ENCODE measurements around the gene KCNQ1.
"Not testable (repeated sequence)": the region's sequence is repeated elsewhere in the genome, so short reads cannot be mapped to it uniquely, and the experiment has no call there.

KCNQ1 gene

DNA sequence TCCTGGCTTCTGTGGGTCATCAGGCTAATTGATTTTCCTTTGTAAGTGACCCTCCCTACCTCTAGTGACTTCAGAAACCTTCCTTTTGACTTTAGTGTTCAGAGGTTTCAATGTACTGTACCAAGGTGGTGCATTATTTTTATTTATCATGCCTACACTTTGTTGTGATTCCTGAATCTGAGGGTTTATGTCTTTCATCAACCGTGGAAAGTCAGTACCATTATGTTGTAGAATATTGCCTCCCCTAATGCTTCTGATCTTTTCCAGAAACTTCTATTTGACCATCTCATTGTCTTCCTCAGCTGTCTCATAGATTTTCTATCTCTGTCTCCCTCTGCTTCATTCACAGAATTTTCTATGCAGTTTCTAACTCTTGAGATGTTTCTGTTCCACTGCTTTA is 149.5 kb downstream of the KCNQ1 start:
- DNase-seq (ENCODE audit: low read depth) = no peak

DNA sequence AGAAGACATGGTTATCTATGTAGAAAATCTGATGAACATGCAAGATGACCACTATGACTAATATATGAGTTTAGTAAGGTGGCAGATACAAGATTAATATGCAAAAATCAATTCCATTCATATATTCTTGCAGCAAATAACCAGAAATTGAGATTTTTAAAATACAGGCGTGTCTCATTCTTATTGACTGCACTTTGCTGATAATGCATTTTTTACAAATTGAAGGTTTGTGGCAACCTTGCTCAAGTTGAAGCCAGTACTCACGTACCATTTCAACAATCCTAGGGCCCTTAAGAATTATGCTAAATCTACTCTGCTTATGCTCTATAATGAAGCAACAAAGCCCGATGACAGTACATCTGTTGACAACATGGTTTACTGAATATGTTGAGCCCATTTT is 150.4 kb downstream of the KCNQ1 start:
- no peak for DNase-seq (ENCODE audit: low read depth)

DNA sequence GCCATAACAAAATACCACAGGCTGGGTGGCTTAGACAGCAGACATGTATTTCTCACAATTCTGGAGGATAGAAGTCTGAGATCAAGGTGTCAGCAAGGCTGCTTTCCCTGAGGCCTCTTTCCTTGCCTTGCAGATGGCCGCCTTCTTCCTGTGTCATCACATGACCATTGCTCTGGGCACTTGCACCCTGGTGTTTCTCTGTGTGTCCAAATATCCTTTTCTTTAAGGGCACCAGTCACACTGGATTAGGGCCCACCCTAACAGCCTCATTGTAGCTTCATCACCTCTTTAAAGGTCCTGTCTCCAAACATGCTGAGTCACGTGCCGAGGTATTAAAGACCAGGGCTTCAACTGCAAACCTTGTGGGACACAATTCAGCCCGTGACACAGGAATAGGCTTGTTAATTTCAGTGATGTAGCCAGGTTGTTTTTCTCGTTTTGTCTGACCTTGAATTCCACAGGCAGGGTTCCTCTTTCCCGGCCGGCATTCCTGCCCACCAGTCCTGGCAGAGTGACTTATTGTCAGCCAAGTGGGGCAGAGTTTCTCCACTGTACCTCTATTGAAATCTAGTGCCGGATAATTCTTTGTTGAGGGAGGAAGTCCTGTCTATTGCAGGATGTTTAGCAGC is 154.9 kb downstream of the KCNQ1 start:
- DNase-seq (ENCODE audit: low read depth) = no peak

DNA sequence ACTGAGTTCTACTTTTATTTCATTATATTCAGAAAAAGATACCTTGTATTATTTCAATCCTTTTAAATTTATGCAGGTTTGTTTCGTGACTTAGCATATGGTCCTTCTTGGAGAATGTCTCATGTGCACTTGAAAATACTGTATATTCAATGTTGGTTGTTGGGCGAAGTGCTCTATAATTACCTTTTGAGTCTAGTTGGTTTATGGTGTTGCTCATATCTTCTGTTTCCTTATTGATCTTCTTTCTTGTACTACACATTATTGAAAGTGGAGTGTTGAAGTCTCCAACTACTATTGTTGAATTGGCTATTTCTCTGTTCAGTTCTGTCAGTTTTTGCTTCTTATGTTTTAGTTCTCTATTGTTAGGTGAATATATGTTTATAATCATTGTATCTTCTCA is 164.5 kb downstream of the KCNQ1 start:
- DNase-seq (ENCODE audit: low read depth) = no peak

DNA sequence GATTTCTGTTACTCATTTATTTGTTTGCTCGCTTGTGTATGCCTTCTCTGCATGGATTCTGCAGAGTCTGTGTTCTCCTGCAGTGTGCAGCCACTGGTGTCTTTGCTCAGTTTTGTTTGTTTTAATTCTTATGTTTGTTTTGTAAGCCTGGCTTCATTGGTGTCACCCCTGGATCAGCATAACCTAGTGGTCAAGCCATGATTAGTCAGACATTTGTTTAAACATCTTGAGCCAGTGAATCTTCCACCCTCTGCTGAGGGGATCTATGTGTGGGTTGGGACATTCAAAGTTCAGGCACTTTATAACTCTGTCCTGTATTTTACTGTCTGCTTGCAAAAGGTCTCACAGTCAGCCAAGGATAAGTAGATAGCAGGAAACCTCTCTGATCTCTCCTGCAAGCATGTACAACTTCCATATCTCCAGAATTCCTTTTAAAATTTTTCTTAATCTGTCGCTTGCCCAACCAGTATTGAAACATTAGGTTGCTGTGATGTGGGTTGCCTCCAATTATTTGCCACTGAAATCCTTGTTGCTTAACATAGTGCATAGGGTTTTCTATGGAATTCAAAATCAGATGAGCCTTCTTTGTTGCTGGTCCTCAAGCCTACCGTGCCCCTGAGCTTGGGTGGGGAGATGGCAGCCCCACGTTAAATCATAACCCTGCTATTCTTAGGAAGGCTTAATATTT is 168.2 kb downstream of the KCNQ1 start:
- DNase-seq (ENCODE audit: low read depth) = no peak

DNA sequence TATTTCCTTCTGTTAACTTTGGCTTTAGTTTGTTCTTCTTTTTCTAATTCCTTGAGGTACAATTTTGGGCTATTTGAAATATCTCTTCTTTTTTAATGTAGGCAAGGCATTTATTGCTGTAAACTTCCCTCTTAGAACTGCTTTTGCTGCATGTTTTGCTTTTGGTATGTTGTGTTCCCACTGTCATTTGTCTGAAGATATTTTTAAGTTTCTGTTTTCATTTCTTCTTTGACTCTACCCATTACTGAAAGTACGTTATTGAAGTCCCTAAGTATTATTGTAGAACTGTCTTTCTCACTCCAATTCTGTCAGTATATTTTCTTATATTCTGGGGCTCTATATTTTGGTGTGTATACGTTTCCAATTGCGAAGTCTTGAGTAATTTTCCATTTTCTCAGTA is 177.1 kb downstream of the KCNQ1 start:
- no peak for DNase-seq (ENCODE audit: low read depth)

DNA sequence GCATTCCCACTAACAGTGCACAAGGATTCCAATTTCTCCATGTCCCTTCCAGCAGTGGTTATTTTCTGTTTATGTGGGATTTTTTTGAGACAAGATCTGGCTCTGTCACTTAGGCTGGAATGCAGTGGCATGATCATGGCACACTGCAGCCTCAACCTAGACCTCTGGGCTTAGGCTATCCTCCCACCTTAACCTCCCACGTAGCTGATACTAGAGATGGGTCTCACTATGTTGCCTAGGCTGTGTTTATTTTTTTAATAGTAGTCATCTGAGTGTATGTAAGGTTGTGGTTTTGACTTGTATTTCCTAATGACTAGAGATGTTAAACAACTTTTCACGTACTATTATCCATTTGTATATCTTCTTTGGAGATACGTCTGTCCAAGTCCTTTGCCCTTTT is 180.4 kb downstream of the KCNQ1 start:
- no peak for DNase-seq (ENCODE audit: low read depth)

DNA sequence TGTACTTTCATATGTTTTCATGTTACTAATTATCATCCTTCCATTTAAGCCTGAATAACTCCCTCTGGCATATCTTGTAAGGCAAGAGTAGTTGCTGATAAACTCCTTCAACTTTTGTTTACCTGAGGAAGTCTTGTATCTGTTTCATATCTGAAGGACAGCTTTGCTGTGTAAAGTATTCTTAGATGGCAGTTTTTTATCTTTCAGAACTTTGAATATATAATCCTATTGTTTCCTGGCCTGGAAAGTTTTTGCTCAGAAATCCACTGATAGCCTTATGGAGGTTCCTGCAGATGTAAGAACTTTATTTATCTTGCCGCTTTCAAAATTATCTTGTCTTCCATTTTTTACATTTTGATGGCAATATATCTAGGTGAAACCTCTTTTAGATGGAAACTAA is 185.9 kb downstream of the KCNQ1 start:
- no peak for DNase-seq (ENCODE audit: low read depth)

DNA sequence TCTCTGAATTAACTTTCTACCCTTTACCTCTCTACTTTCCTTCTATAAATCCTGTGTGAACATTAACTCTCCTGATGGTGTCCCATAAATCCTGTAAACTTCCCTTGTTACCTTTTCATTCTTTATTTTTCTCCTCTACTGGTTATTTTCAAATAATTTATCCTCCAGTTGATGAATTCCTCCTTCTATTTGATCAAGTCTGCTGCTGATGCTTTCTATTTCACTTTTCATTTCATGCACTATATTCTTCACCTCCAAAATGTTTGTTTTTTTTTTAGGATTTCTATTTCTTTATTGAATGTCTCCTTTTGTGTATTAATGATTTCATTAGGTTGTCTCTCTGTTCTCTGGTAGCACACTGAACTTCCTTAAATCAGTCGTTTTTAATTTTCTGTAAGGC is 186.4 kb downstream of the KCNQ1 start:
- DNase-seq (ENCODE audit: low read depth) = no peak

DNA sequence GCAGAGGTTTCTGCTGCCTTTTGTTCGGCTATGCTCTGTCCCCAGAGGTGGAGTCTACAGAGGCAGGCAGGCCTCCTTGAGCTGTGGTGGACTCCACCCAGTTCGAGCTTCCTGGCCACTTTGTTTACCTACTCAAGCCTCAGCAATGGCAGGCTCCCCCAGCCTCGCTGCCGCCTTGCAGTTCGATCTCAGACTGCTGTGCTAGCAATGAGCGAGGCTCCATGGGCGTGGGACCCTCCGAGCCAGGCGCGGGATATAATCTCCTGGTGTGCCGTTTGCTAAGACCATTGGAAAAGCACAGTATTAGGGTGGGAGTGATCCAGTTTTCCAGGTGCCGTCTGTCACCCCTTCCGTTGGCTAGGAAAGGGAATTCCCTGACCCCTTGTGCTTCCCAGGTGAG is 195.0 kb downstream of the KCNQ1 start:
- DNase-seq (ENCODE audit: low read depth) = not testable (repeated sequence)

DNA sequence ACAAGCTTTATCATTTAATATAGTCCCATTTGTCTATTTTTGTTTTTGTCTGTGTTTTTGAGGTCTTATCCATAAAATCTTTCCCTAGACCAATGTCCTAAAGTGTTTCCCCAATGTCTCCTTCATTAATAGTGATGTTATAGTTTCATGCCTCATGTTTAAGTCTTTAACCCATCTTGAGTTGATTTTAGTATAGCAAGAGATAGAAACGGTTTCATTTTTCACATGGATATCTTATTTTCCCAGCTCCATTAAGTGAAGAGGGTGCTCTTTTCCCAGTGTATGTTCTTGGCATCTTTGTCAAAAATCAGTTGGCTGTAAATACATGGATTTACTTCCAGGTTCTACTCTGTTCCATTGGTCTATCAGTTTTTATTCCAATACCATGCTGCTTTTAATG is 196.8 kb downstream of the KCNQ1 start:
- DNase-seq (ENCODE audit: low read depth) = no peak

DNA sequence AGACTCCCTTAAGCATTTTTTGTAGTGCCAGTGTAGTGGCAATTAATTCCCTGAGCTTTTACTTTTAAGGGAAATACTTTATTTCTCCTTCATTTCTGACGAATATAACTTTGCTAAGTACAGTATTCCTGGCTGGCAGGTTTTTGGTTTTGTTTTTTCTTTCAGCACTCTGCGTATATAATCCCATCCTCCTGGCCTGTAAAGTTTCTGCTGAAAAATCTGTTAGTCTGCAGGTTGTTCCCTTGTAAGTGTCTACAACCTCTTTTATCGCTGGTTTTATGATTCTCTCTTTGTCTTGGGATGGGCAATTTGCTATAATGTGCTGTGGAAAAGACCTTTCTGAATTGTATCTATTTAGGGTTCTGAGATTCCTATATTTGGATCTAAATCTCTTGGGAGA is 198.9 kb downstream of the KCNQ1 start:
- no peak for DNase-seq (ENCODE audit: low read depth)

DNA sequence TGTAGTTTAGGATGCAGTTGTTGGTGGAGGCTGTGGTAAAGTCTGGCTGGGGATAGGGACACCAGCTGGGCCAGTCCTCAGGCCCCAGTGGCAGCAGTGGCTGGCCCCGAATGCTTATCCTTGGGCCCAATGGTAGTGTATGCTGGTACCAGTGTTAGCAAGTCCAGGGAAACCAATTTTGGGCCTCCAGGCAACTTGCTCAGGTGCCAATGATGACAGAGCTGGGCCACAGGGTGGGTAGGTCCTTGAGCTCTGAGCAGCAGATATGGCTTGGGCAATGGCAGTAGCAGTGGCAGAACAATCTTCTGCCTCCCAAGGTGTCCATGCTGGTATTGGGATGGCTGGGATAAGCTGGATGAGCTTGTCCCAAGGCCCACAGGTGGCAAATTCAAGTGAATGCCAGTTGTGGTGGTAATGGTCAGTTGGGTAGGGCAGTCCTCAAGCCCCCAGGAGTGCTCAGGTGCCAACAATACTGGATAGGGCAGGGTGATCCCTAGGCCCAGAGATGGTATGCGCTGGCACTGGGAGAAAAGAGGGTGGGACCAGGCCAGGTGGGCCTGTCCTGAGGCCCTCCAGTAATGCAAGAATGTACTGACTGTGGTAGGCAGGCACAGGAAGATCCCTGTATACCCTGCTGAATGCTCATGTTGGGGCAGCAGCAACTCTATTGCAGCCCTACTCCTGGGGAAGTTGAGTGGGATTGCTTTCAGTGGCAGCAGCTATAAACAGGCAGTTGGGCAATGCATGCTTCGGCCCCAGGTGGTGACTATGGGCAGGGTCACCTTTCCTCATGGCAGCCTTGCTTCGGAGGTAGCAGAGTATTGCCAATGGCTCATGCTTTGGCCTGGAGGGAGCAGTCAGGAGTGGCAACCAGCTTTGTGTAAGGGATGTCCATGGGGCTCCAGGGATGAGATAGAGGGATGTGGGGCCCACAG is 200.3 kb downstream of the KCNQ1 start:
- DNase-seq (ENCODE audit: low read depth) = no peak

DNA sequence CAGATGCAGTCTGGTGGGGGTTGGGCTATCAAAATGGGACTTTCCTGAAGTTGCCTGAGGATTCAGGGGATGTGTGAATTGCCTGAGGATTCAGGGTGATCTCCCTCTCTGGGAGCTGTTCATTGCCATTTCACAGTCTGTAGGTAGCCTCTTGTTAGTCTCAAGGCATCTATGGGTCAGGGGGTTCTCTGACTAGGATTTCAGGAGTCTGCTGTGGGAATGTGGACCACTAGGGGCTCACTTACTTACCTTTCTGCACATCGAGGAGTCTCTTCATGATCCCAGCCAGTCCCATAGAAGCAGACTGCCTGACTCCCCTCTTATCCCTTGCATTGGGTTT is 200.9 kb downstream of the KCNQ1 start:
- DNase-seq (ENCODE audit: low read depth) = no peak

DNA sequence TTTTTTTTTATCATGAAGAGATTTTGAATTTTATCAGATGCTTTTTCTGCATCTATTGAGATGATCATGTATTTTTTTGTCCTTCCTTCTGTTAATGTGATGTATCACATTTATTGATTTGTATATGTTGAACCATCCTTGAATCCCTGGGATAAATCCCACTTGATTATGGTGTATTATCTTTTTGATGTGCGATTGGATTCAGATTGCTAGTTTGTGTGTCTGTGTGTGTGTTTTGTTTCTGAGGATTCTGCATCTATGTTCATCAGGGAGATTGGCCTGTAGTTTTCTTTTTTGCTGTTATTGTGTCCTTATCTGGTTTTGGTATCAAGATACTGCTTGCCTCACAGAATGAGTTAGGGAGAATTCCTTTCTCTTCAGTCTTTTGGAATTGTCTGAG is 202.4 kb downstream of the KCNQ1 start:
- DNase-seq (ENCODE audit: low read depth) = no peak

DNA sequence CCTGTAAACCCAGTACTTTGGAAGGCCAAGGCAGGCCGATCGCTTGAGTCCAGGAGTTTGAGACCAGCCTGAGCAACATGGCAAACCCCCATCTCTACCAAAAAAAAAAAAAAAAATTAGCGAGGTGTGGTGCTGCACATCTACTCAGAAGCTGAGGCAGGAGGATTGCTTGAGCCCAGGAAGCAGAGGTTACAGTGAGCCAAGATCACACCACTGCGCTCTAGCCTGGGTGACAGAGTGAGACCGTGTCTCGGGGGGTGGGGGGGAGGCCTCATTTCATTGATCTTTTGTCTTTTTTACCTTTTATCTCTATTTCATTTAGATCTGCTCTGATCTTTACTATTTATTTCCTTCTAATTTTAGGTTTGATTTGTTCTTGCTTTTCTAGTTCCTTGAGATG is 203.1 kb downstream of the KCNQ1 start:
- no peak for DNase-seq (ENCODE audit: low read depth)

DNA sequence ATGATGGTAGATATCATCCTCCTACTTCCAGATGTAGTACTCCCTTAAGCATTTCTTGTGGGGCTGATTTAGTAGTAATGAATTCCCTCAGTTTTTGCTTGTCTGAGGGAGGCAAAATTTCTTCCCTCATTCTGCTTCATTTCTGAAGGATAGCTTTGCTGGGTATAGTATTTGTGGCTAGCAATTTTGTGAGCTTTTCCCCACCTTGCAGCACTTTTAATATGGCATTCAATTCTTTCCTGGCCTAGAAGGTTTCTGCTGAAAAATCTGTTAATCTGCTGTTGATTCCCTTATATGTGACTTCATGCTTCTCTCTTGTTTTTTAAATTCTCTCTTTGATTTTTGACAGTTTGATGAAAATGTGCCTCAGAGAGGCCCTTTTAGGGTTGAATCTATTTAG is 204.6 kb downstream of the KCNQ1 start:
- DNase-seq (ENCODE audit: low read depth) = no peak

DNA sequence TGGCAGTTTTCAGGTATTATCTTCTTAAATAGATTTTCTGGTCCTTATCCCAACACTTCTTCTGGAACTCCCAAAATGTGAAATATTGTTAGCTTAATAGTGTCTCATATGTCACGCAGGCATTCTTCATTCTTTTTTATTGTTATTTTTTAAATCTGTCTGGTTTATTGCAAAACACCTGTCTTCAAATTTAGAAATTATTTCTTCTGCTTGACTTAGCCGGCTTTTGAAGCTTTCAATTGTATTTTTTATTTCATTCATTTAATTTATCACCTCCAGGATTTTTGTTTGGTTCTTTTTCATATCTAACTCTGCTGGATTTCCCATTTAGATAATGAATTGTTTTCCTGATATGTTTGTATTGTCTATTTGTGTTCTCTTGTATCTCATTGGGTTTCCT is 205.0 kb downstream of the KCNQ1 start:
- no peak for DNase-seq (ENCODE audit: low read depth)

DNA sequence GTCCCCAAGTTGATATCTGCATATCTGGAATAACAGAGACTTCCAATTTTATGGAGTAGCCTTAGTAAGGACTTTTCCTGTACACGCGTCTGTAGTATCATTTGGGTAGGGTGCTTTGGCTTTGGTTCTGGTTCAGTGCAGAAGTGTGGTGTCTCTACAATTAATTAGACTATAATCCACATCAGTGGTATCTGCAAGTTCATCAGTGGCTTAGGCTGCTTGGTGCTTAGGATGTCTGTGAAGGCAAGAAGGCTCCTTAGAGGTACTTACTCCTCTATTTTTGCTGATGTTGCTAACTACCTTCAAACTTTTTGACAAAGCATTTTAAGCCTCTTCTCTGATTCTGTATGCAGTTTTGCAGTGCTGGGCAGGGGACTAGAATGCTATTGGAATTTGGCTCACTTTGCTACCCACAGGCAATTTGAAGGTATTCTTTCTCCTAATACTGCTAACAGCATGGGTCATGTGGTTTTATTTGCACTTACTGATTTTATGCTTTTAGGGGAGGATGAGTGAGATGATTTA is 205.6 kb downstream of the KCNQ1 start:
- DNase-seq (ENCODE audit: low read depth) = no peak

DNA sequence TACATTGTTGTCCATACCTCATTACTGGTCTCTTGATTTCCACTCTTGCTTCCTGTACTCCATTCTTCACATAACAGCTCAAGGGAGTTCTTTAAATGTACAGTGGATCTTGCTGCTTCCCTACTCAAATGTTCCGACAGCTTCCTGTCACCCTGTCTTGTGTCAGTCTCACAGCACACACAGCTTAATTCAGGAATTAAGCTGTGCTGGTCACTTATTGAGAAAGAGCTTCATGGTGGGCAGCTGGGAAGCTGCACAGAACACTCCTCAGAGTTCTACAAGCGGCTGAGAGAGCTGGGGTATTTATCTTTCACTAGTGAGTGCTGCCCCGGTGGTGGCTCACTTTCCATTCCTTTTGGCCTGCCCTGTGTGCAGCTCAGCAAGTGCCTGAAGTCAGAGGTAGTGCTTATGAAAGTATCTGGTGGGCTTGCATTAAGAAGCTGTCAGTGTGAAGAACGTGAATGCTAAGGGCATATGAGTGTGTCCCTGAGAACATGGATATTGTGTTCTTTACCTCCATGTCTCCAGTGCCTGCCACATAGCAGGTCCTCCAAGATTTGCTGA is 206.3 kb downstream of the KCNQ1 start:
- DNase-seq (ENCODE audit: low read depth) = no peak

DNA sequence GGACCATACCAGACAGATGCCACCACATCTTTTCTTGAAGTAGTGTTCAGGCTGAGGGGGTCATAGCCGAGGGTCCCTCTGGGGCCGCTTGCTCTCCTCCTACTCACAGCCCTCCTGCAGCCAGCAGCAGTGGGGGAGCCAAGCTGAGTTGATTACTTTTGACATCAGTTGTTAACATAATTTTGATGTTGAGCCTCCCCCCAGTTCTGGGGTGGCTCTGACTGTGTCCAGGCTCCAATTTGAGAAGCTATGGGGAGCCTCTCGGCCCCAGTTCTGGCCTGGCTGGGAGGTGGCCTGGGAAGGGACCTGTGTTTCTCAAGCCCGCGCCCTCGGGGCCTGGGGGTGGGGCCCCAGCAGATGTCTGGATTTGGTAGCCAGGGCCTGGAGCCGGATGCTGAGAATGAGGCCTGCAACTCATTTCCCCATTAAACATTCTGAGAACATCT is 207.0 kb downstream of the KCNQ1 start:
- DNase-seq (ENCODE audit: low read depth) = no peak

DNA sequence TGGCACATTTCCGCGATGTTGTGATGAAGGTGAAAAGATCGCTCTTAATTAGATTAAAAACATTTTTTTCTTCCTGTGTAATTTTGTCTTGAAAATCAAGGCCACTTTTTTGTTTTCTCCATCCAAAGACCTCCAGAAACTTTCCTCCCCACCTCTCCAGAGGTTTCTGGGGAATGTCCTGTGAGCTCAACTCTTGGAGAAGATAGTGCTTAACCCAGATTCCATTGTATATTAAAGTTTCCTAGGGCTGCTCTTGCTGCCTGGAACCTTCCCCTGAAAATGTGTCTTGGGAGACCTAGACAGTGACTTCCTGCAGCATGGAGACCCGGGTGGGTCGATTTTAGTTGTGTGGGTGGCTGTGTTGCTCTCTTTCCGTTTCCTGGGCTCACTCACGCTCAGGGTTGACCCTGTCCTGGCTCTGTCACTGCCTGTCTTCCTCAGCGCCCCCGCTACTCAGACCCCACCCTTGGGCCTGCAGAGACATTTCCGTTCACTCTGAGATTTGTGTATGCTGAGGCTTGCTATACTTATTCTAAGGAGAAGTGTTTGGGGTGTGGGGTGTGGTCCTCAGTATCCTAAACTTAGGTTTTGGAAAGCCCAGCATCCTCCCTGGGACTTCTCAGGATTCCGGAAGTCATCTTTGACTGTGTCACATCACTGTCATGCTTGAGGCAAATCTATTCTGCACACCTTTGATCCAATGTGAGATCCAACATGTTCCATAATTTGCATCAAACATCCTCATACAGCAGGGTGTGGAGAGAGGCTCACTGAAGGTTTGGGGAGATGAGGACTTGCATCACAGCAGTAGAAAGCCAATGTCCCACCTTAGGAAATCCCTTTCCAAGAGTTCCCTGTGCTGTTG is 207.8 kb downstream of the KCNQ1 start:
- no peak for DNase-seq (ENCODE audit: low read depth)

Data from T-helper 22 cell (primary cell).